HG03280 (cell line): ENCODE results near the gene MAPRE2.

Experiments
- ATAC-seq: cut with Tn5 transposase; IDR thresholded peaks from one replicate; pipeline ENCODE4 v1.9.1; 2021; ENCODE audit warnings: mild to moderate bottlenecking, moderate library complexity; ENCODE audit not compliant: unreplicated experiment

MAPRE2 gene

GRCh38 chr18:35032113-35032512 is 9.1 kb upstream of the MAPRE2 start:
- ATAC-seq, result no peak

- no peak for ATAC-seq
Observed at GRCh38 chr18:35038029-35038428, 3.2 kb upstream of the MAPRE2 start.

GRCh38 chr18:35038881-35039491 is 2.2 kb upstream of the MAPRE2 start:
- ATAC-seq, result peak; percentile 19

- ATAC-seq, result no peak
Observed at GRCh38 chr18:35040638-35040987, 600 bp upstream of the MAPRE2 start.

- ATAC-seq, result no peak
Observed at GRCh38 chr18:35041815-35042387, 688 bp downstream of the MAPRE2 start.

GRCh38 chr18:35042389-35043071 is 1.3 kb downstream of the MAPRE2 start:
- no peak for ATAC-seq

- ATAC-seq, result no peak
Observed at GRCh38 chr18:35043207-35043606, 2.0 kb downstream of the MAPRE2 start.

DNA sequence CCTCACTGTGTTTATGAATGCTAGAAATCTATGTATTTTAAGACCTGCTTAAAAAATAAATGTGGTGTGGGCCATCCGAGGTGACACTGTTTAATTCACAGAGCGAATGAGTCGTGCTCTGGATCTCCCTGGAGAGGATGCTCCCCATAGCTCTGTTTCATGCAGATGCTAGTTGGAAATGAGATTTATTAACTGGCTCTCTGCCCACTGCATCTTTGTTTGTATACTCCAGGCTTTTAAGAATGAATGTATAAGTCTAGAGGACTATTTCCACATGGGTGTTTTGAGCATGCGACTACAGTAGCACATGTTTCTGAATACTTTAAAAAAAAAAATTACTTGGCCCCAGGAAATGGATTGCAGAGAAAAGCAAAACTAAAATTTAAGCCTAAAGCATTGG is 3.9 kb downstream of the MAPRE2 start:
- no peak for ATAC-seq

- ATAC-seq, result no peak
Observed at GRCh38 chr18:35045806-35046205, 4.6 kb downstream of the MAPRE2 start.

- no peak for ATAC-seq
Observed at GRCh38 chr18:35047697-35048292, 6.6 kb downstream of the MAPRE2 start.

GRCh38 chr18:35049111-35050027 is 8.2 kb downstream of the MAPRE2 start:
- ATAC-seq, result peak; percentile 22

DNA sequence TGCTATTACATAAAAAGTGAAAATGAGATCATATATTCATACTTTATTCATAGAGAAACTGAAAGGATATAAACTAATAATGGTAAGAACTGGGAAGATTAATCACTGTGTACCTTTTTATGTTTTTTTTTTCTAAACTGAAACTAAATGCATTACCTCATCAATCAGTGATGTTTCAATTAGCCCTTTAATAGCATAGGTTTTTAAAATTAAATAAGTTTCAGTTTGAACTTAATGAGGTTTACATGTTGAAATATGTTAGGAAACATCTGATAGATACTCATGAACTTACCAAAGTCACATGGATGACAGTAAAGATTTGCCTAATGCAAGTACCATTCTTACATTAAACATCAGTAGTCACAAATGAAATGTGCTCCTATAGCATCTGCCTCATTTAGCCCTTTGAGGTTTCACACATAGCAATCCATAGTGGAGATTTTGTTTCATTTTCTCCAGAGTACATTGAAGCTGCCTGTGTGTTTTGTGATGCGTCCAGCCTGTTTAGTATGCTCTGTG is 8.9 kb downstream of the MAPRE2 start:
- ATAC-seq, result peak; percentile 32

DNA sequence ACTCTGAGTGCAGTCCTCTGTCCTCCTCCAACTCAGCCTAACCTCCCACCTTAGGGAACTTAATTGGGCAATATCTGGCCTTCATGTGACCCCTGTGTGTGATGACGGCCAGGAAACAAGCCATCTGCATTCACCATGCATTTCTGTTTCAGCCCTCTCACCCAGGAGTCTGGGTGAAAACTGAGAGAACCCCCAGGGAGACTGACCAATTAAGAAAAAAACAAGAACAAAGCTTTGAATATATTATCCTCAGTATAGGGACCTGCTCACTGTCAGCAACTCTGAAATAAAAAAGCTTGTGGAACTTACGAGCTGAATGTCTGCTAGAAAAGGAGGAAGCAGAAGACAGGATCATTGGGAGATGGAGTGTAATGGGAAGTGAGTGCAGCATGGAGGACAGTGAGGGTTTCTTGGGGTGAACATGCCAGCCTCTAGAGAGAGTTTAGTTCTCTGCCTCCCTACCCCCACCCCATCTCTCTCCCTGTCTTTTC is 9.5 kb downstream of the MAPRE2 start:
- peak; percentile 10 for ATAC-seq

- no peak for ATAC-seq
Observed at GRCh38 chr18:35051641-35052377, 10.6 kb downstream of the MAPRE2 start.

GRCh38 chr18:35054401-35054800 is 13.2 kb downstream of the MAPRE2 start:
- no peak for ATAC-seq

DNA sequence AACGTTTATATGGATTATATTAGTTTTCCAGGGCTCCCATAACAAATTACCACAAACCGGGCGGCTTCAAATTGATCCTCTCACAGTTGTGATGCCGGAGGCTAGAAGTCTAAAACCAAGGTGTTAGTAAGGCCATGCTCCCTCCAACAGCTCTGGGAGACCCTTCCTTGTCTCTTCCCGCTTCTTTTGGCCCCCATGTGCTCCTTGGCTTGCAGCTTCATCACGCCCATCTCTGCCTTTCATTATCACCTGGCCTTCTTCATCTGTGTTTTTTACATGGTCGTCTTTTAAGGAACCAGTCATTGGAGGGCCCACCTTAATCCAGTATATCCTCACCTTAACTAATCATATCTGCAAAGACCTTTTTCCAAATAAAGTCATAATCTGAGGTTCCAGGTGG is 13.9 kb downstream of the MAPRE2 start:
- no peak for ATAC-seq

DNA sequence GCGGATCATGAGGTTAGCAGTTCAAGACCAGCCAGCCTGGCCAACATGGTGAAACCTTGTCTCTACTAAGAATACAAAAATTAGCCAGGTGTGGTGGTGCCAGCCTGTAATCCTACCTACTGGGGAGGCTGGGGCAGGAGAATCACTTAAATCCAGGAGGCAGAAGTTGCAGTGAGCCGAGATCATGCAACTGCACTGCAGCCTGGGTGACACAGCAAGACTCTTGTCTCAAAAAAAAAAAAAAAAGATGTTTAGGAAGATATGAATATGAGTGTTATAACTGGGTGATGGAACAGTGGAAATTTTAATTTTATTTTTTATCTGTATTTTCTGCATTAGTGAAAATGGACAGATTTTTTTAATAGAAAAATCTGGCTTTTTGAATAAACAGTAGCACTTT is 14.5 kb downstream of the MAPRE2 start:
- ATAC-seq, result no peak

DNA sequence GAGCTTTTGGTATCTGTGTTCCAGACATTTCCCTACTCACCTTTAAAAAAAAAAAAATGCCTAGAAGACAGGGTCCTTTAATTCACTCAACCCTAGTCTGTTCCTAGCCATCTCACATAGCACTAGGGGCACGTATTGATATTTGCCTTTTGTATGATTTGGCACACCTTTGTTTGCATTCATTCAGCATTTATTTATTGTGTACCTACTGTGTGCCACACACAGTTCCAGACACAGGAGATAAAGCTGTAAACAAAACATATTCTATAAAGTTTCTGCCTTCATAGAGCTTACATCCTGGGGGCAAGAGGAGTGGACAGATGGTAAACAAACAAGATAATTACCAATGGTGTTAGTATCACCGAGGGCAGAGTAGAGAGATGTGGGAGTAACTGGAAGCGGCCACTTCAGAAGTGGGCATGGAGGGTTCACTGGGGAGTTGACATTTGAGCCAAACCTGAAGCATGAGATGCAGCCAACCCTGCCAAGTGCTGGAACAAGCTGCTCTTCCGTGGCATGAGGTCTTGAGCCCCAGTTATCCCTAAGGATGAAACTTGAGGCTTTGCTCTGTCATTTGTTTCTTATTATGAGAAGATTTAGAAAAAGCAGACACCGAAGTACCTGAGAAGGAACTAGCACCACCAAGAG is 18.2 kb downstream of the MAPRE2 start:
- ATAC-seq, result no peak

DNA sequence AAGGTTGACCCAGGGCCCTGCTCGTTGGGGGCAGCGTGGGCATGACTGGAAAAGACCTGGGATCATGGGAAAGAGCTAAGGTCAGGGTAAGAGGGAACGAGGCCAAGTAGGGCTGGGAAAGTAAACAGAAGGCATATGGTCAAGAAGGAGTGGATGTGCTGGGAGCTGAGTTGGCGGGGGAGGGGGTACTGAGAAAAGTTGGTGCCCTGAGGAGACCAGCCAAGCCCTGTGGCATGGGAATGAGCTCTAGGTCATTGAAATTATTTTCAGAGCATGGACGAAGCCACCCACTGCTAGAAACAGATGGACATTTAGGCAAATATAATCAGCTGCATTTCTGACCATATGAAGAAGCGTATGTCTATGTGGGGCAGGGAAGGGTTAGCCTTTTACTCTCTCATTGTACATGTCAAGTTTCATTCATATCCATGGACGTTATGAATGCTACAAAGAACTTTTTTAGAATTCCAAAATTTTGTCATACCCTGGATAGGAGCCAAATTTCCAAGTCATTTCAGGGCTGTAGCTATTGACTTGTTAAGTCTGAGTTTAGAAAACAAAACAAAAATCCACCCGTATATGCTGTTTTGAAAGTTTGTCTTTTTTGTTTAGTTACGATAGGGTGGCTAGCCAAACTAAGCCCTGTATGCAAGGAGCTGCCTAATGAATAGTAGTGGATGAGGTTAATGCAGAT is 19.1 kb downstream of the MAPRE2 start:
- no peak for ATAC-seq
